ENCODE data around the gene TICRR. TPM values are rescaled to one million over a fixed set of nuclear protein-coding genes. Genes with fewer than 3 reads are reported as not detected.

Gene TICRR
- total and polyA plus RNA-seq, 2 of the 8 experiments (the other 6 are each of a cell fraction or from before 2014, with no cell fraction given) = 13.1 to 34.8 TPM

DNA sequence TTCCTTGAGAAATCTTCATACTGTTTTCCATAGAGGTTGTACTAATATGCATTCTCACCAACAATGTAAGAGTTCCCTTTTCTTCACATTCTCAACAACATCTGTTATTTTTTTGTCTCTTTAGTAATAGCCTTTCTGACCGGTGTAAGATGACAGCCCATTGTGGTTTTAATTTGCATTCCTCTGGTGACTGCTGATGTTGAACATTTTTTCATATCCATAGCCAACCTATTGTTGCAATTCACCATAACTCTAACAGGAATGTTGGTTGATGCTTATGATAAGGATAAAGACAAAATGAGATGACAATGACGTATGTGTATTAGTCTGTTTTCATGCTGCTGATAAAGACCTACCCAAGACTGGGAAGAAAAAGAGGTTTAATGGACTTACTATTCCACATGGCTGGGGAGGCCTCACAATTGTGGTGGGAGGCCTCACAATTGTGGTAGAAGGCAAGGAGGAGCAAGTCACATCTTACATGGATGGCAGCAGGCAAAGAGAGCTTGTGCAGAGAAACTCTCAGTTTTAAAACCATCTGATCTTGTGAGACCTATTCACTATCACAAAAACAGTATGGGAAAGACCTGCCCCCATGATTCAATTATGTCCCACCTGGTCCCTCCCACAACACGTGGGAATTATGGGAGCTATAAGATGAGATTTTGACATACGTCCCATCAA, 41.3 kb upstream of the TICRR start:
- Histone ChIP-seq H2BK5ac (ENCODE audit: low read depth, low read length) (no peak overlapping the region), H3K79me2 (ENCODE audit: control insufficient read depth in 1 of 2, insufficient read depth in 2 of 2, low read length in 2 of 2) (no peaks in the 10 kb centered on the region), H4K5ac (ENCODE audit: insufficient read length, low read depth, low read length) (no peak overlapping the region), H2BK20ac (ENCODE audit: low read length) (no peak overlapping the region), H3K23me2 (ENCODE audit: low read depth, low read length) (no peaks in the 10 kb centered on the region), H2BK120ac (replicated peaks; ENCODE audit: low read depth, low read length) (no peak overlapping the region), H2AK5ac (ENCODE audit: low read depth, low read length) (no peak overlapping the region), H3K27me3 (replicated peaks in 1 of 4; ENCODE audit: control insufficient read depth in 3 of 4, extremely low read depth in 1 of 4, insufficient read depth in 3 of 4, low read length in 3 of 4) (no peaks in the 10 kb centered on the region), H3K4me1 (replicated peaks in 1 of 4; ENCODE audit: control insufficient read depth in 3 of 4, insufficient read depth in 4 of 4, low read length in 3 of 4) (peaks cover 0 to 6% (median 1%) of the 10 kb centered on the region in 4 experiments; a peak in 3 of 7 replicates), H3K4ac (replicated peaks; ENCODE audit: insufficient read length, low read depth, low read length) (no peak overlapping the region), H3K79me1 (ENCODE audit: low read depth, low read length) (no peaks in the 10 kb centered on the region), H3K56ac (replicated peaks; ENCODE audit: insufficient read length, low read depth, low read length) (no peak overlapping the region), H2AFZ (ENCODE audit: low read length) (no peak overlapping the region), H3K9me3 (ENCODE audit: insufficient read depth in 2 of 2, low read depth in 1 of 2, low read length in 1 of 2) (peaks cover 8 to 10% of the 10 kb centered on the region in 2 experiments), H3K27ac (ENCODE audit: low read depth, low read length) (no peak overlapping the region), H4K8ac (ENCODE audit: extremely low read depth, insufficient read depth, low read length) (no peak overlapping the region), H4K20me1 (replicated peaks in 1 of 2; ENCODE audit: control insufficient read depth in 1 of 2, insufficient read depth in 2 of 2, low read length in 2 of 2) (no peaks in the 10 kb centered on the region), H3K36me3 (ENCODE audit: control insufficient read depth in 2 of 4, insufficient read depth in 4 of 4, low read length in 3 of 4) (no peaks in the 10 kb centered on the region), H3K9ac (replicated peaks in 1 of 4; ENCODE audit: extremely low read depth in 1 of 4, low read depth in 3 of 4, low read length in 3 of 4) (no peak overlapping the region), H2BK15ac (ENCODE audit: low read length) (no peak overlapping the region), H4K91ac (replicated peaks; ENCODE audit: insufficient read length, low read length) (no peak overlapping the region), H3K4me2 (ENCODE audit: insufficient read depth in 1 of 2, low read depth in 2 of 2, low read length in 2 of 2) (no peak overlapping the region), H3K4me3 (ENCODE audit: extremely low read depth in 1 of 4, insufficient read depth in 2 of 4, low read depth in 3 of 4, low read length in 4 of 4) (no peak overlapping the region), H2BK12ac (ENCODE audit: low read depth, low read length) (no peak overlapping the region), H3K14ac (ENCODE audit: insufficient read length) (no peak overlapping the region), H3K18ac (ENCODE audit: extremely low read depth, low read length) (no peak overlapping the region), H3K23ac (ENCODE audit: insufficient read length) (no peak overlapping the region)
- FAIRE-seq = no peak
- TF ChIP-seq EP300 (IDR thresholded peaks at IDR 0.05; ENCODE audit: borderline replicate concordance in 1 of 2, low read depth in 2 of 2, low read length in 2 of 2) = no peak
- no peak for TF ChIP-seq SP4 (IDR thresholded peaks at IDR 0.05; ENCODE audit: low read length)
- TF ChIP-seq TCF12 (IDR thresholded peaks at IDR 0.05; ENCODE audit: low read depth, low read length) = no peak
- TF ChIP-seq KDM4A (IDR thresholded peaks at IDR 0.05; ENCODE audit: low read depth, low read length, severe bottlenecking) = no peak
- no peak for TF ChIP-seq SUZ12 (IDR thresholded peaks at IDR 0.05; ENCODE audit: low read length)
- TF ChIP-seq RXRA (IDR thresholded peaks at IDR 0.05; ENCODE audit: insufficient read depth, low read depth, low read length) = no peak
- no peak for TF ChIP-seq POLR2A (IDR thresholded peaks at IDR 0.05; ENCODE audit: control extremely low read depth in 1 of 2, low read depth in 2 of 2, low read length in 2 of 2)
- no peak for TF ChIP-seq SIX5 (IDR thresholded peaks at IDR 0.05; ENCODE audit: low read depth, low read length)
- no peak for TF ChIP-seq CHD1 (IDR thresholded peaks at IDR 0.05; ENCODE audit: low read depth, low read length)
- no peak for TF ChIP-seq HDAC2 (IDR thresholded peaks at IDR 0.05; ENCODE audit: borderline replicate concordance in 1 of 2, low read depth in 2 of 2, low read length in 2 of 2)
- TF ChIP-seq KDM5A (IDR thresholded peaks at IDR 0.05; ENCODE audit: low read length) = no peak
- no peak for TF ChIP-seq CEBPB (IDR thresholded peaks at IDR 0.05; ENCODE audit: low read depth, low read length)
- TF ChIP-seq TAF1 (IDR thresholded peaks at IDR 0.05; ENCODE audit: low read depth, low read length) = no peak
- no peak for TF ChIP-seq TAF7 (optimal IDR thresholded peaks at IDR 0.05; ENCODE audit: borderline replicate concordance, low read depth, low read length)
- DNase-seq (ENCODE audit: low read depth in 1 of 2, low spot score in 2 of 2) = no peak
- ChIA-PET CTCF (ENCODE audit: partially characterized antibody) (no interaction called here), POLR2A (ENCODE audit: partially characterized antibody) (no interaction called here)
- WGBS, 2 experiments (ENCODE audit: extremely low coverage in 1 of 2, insufficient coverage in 1 of 2, insufficient read length in 1 of 2, insufficient replicate concordance in 2 of 2, low coverage in 1 of 2, low lambda C conversion rate in 2 of 2, missing lambda C conversion rate in 1 of 2) = 85% methylated on average over 4 of the region's 4 CpGs; no CpG with 5 or more reads in 1 of the 2 experiments
